Measurements from ENCODE around the gene PHLDA3.

Gene PHLDA3

GRCh38 chr1:201502511-201502857 is 33.5 kb upstream of the PHLDA3 start:
- TF ChIP-seq CTCF (IDR thresholded peaks at IDR 0.05; ENCODE audit: extremely low read depth, missing control alignments): no peak
- DNase-seq (ENCODE audit: low spot score): no peak

GRCh38 chr1:201501812-201502510 is 33.0 kb upstream of the PHLDA3 start:
- no peak for TF ChIP-seq CTCF (IDR thresholded peaks at IDR 0.05; ENCODE audit: extremely low read depth, missing control alignments)
- no peak for DNase-seq (ENCODE audit: low spot score)

GRCh38 chr1:201501144-201501543 is 32.2 kb upstream of the PHLDA3 start:
- DNase-seq (ENCODE audit: low spot score): no peak
- no peak for TF ChIP-seq CTCF (IDR thresholded peaks at IDR 0.05; ENCODE audit: extremely low read depth, missing control alignments)

GRCh38 chr1:201500670-201501120 is 31.7 kb upstream of the PHLDA3 start:
- no peak for TF ChIP-seq CTCF (IDR thresholded peaks at IDR 0.05; ENCODE audit: extremely low read depth, missing control alignments)
- DNase-seq (ENCODE audit: low spot score): no peak

- no peak for TF ChIP-seq CTCF (IDR thresholded peaks at IDR 0.05; ENCODE audit: extremely low read depth, missing control alignments)
These were observed 31.0 kb upstream of the PHLDA3 start for GRCh38 chr1:201499795-201500669.

GRCh38 chr1:201499191-201499590 is 30.2 kb upstream of the PHLDA3 start:
- DNase-seq (ENCODE audit: low spot score): no peak
- TF ChIP-seq CTCF (IDR thresholded peaks at IDR 0.05; ENCODE audit: extremely low read depth, missing control alignments): no peak

More at GRCh38 chr1:201499795-201500669, 31.0 kb upstream of the PHLDA3 start:
- no peak for DNase-seq (ENCODE audit: low spot score)

- no peak for DNase-seq (ENCODE audit: low spot score)
These were observed 29.6 kb upstream of the PHLDA3 start for GRCh38 chr1:201498621-201499020.

More at GRCh38 chr1:201498621-201499020, 29.6 kb upstream of the PHLDA3 start:
- TF ChIP-seq CTCF (IDR thresholded peaks at IDR 0.05; ENCODE audit: extremely low read depth, missing control alignments): no peak
